A673 (cell line): ENCODE data around the gene TEX14. TPM values are rescaled to one million over a fixed set of nuclear protein-coding genes. Genes with fewer than 3 reads are reported as not detected.
"Not testable (repeated sequence)": the region's sequence is repeated elsewhere in the genome, so short reads cannot be mapped to it uniquely, and the experiment has no call there.

Source experiments
- BruUV-seq: library from RNA; stranded (reverse); fragments of 400-500 nt; replicated peaks from 2 replicates; lab custom pipeline; 2021; lab: Mats Ljungman, UMichigan
- CTCF ChIA-PET: fragments of 300-600 bp; sonication (Branson Sonifier 250); formaldehyde crosslinking; loops from one replicate; lab custom pipeline; 2022; ENCODE audit warnings: antibody characterized with exemption; lab: Charles Lee
- POLR2A ChIA-PET: fragments of 300-600 bp; sonication (Branson Sonifier 250); formaldehyde crosslinking; loops from one replicate; lab custom pipeline; 2022; ENCODE audit warnings: antibody characterized with exemption; ENCODE audit not compliant: low non-redundant PET; lab: Charles Lee
- DNase-seq: peaks from one replicate; pipeline ENCODE4 v3.0.0-alpha.2; 2015; ENCODE audit warnings: low spot score
- H3K27ac ChIP-seq: fragments of 200-600 bp; sonication (generic); 2 replicates; pipeline ENCODE4 v1.5.1; 2016; ENCODE audit warnings: mixed run types, low read depth, mild to moderate bottlenecking, mixed read lengths, antibody characterized with exemption, low read length; ENCODE audit not compliant: poor library complexity, severe bottlenecking
- H3K27me3 ChIP-seq: fragments of 200-600 bp; sonication (generic); replicated peaks from 2 replicates; pipeline ENCODE4 v1.6.1; 2017; ENCODE audit warnings: mixed run types, low read depth, mild to moderate bottlenecking, mixed read lengths, antibody characterized with exemption, low read length; ENCODE audit not compliant: insufficient read depth, poor library complexity
- H3K36me3 ChIP-seq: fragments of 200-600 bp; sonication (generic); 2 replicates; pipeline ENCODE4 v1.6.1; 2016; ENCODE audit warnings: mixed run types, mild to moderate bottlenecking, mixed read lengths, antibody characterized with exemption, low read length; ENCODE audit not compliant: insufficient read depth, poor library complexity, severe bottlenecking
- H3K4me1 ChIP-seq: fragments of 200-600 bp; sonication (generic); 2 replicates; pipeline ENCODE4 v1.6.1; 2017; ENCODE audit warnings: mixed run types, mild to moderate bottlenecking, mixed read lengths, antibody characterized with exemption, low read length; ENCODE audit not compliant: insufficient read depth, poor library complexity, severe bottlenecking
- H3K4me3 ChIP-seq: fragments of 200-600 bp; sonication (generic); 2 replicates; pipeline ENCODE4 v1.5.1; 2016; ENCODE audit warnings: low read depth, mixed run types, mild to moderate bottlenecking, mixed read lengths, low read length; ENCODE audit not compliant: poor library complexity, severe bottlenecking
- H3K9me3 ChIP-seq: fragments of 200-600 bp; sonication (generic); 2 replicates; pipeline ENCODE4 v1.6.1; 2016; ENCODE audit warnings: mixed run types, low read depth, mild to moderate bottlenecking, mixed read lengths, antibody characterized with exemption, low read length; ENCODE audit not compliant: poor library complexity, severe bottlenecking
- EZH2 ChIP-seq: fragments of 200-600 bp; sonication (generic); IDR thresholded peaks from 2 replicates; pipeline ENCODE4 v1.6.1; 2017; ENCODE audit warnings: borderline replicate concordance, low read depth, mild to moderate bottlenecking, mixed read lengths, antibody characterized with exemption, low read length; ENCODE audit not compliant: poor library complexity, severe bottlenecking
- intact Hi-C: fragments of 100-400 bp; cut with micrococcal nuclease; formaldehyde crosslinking; loops from one replicate; pipeline ENCODE4 v1.10.0; 2022; ENCODE audit not compliant: unreplicated experiment
- total RNA-seq: library from RNA; stranded (reverse); gene quantifications from 2 replicates; pipeline ENCODE4 v1.2.3, GENCODE V29; 2021
- TF ChIP-seq, protein P1 (sequence below): fragments of 300-800, 200-600 bp; sonication (generic); conservative IDR thresholded peaks from 2 replicates; pipeline ENCODE4 v1.5.1; 2017; ENCODE audit warnings: low read depth, mild to moderate bottlenecking, antibody characterized with exemption, low read length, moderate library complexity, mixed read lengths

TEX14 gene
- total RNA-seq, 1 experiment from 2014 or later: 0.26 TPM

DNA sequence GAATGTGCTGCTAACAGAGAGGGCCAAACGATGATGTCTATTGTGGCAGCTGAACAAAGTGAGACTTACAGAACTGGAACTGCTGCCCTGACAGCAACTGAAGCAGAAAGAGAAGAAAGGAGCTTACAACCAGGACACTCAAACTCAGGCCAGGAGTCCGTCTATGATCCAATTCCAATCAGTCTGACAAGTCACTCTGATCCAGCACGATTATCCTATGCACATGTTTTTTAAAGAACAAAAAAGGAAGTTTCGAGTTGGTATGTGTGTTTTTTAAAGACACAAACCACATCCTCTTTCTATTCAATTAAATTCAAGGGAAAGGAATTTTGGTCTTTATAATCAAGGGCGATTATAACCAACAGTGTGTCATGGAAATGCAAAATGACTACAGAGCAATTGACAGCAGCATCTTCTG lies 135.0 kb downstream of the TEX14 start:
- no TSS peak for BruUV-seq
- POLR2A ChIA-PET: no interaction called here
- TF ChIP-seq EZH2: no peak
- TF ChIP-seq, protein P1, sequence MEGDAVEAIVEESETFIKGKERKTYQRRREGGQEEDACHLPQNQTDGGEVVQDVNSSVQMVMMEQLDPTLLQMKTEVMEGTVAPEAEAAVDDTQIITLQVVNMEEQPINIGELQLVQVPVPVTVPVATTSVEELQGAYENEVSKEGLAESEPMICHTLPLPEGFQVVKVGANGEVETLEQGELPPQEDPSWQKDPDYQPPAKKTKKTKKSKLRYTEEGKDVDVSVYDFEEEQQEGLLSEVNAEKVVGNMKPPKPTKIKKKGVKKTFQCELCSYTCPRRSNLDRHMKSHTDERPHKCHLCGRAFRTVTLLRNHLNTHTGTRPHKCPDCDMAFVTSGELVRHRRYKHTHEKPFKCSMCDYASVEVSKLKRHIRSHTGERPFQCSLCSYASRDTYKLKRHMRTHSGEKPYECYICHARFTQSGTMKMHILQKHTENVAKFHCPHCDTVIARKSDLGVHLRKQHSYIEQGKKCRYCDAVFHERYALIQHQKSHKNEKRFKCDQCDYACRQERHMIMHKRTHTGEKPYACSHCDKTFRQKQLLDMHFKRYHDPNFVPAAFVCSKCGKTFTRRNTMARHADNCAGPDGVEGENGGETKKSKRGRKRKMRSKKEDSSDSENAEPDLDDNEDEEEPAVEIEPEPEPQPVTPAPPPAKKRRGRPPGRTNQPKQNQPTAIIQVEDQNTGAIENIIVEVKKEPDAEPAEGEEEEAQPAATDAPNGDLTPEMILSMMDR: no peak
- intact Hi-C loops: no loop called here
- no peaks in the 10 kb centered on the region for H3K9me3 ChIP-seq
- no peak for DNase-seq
- H3K27ac ChIP-seq: no peak overlapping the region
- H3K4me1 ChIP-seq: no peaks in the 10 kb centered on the region
- H3K4me3 ChIP-seq: no peak overlapping the region
- no peaks in the 10 kb centered on the region for H3K36me3 ChIP-seq
- H3K27me3 ChIP-seq: no peaks in the 10 kb centered on the region
- CTCF ChIA-PET: no interaction called here

DNA sequence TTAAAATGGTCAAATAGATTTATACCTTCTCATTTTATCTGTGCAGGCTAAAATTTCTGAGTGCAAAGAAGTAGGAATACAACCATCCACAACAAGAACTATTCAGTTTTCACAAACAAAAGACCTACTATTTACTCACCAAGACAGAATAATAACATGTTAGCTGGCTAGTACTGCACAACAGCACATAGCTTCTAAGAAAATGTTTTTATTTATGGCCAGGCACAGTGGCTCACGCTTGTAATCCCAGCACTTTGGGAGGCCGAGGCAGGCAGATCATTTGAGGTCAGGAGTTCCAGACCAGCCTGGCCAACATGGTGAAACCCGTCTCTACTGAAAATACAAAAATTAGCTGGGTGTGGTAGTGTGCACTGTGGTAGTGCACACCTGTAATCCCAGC lies 136.7 kb downstream of the TEX14 start:
- POLR2A ChIA-PET, H3K27me3 ChIP-seq, H3K36me3 ChIP-seq, H3K4me3 ChIP-seq, CTCF ChIA-PET, H3K27ac ChIP-seq, DNase-seq, H3K9me3 ChIP-seq, intact Hi-C loops, H3K4me1 ChIP-seq, BruUV-seq: not testable (repeated sequence)

DNA sequence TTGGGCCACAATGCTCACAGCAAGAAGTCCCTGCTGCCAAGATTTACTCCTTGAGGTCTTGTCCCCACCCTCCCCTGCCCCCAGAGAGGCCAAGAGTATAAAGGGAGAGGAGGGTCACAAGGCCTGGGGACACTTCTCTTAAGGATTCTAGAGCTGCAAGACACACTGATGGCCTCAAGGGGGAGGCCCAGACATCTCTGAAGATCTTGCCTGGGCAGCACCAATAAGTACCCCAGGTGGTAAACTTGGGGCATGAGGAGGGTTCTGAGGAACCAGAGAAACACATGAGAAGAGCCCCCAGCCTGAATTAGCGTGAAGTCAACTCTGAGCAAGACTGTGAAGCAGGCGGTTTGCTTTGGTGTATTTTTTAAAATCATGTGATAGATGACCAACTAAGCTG lies 150.6 kb downstream of the TEX14 start:
- H3K4me1 ChIP-seq: no peaks in the 10 kb centered on the region
- no peaks in the 10 kb centered on the region for H3K9me3 ChIP-seq
- peaks cover 25% of the 10 kb centered on the region for H3K27me3 ChIP-seq
- no peaks in the 10 kb centered on the region for H3K36me3 ChIP-seq
- DNase-seq: no peak
- TF ChIP-seq, protein P1: peak; percentile 44
- TF ChIP-seq EZH2: no peak
- H3K4me3 ChIP-seq: no peak overlapping the region
- H3K27ac ChIP-seq: no peak overlapping the region
- POLR2A ChIA-PET: no interaction called here
- CTCF ChIA-PET: interaction anchor here (0.5 to 0.6 kb wide), 2 partner anchors 99 to 223 kb away, joined by 4 to 5 read pairs; no protein-coding TSS in a partner anchor
- intact Hi-C loops: no loop called here
- no TSS peak for BruUV-seq

DNA sequence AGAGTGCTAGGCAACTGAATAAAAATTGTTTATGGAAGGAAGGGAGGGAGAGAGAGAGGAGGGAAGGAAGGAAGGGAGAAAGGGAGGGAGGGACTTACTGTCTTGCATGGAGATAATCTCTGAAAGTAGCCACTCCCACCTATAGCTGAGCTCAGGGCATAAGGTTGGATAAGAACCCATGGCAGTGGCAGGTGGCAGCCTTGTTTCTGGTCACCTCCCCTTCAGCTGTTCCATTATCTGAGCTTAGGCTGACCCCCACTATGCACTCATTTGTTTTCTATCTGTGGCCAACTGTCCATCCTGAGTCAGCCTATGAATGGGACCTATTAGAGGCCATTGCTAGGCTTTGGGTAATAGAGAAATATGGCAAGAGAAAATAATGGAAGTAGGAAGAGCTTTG lies 152.1 kb downstream of the TEX14 start:
- Histone ChIP-seq H3K4me3 (no peak overlapping the region), H3K9me3 (no peaks in the 10 kb centered on the region), H3K4me1 (no peaks in the 10 kb centered on the region), H3K27me3 (peaks cover 19% of the 10 kb centered on the region), H3K36me3 (no peaks in the 10 kb centered on the region), H3K27ac (no peak overlapping the region)
- DNase-seq: no peak
- TF ChIP-seq, protein P1: no peak
- no peak for TF ChIP-seq EZH2
- POLR2A ChIA-PET: no interaction called here
- no TSS peak for BruUV-seq
- CTCF ChIA-PET: interaction anchor here (0.6 kb wide), 1 partner anchor 340 kb away, joined by 3 read pairs; no protein-coding TSS in a partner anchor
- intact Hi-C loops: no loop called here
